Measurements from ENCODE around the gene C6orf62.
A peak's percentile ranks its signal among the peaks of the same experiment; 100 is the strongest.
"Not testable (repeated sequence)": the region's sequence is repeated elsewhere in the genome, so short reads cannot be mapped to it uniquely, and the experiment has no call there.

Gene C6orf62

GRCh38 chr6:24721461-24722215, 2.7 kb upstream of the C6orf62 start:
- Mint-ChIP-seq H3K9me3 (ENCODE audit: low read depth) (no peaks in the 10 kb centered on the region), H3K4me3 (peak overlapping the region; percentile 97), H3K36me3 (peaks cover 13% of the 10 kb centered on the region), H3K27me3 (no peaks in the 10 kb centered on the region), H3K4me1 (ENCODE audit: low read depth) (peaks cover 32% of the 10 kb centered on the region), H3K27ac (peak overlapping the region; percentile 100)

- H3K4me1 Mint-ChIP-seq (ENCODE audit: low read depth): peaks cover 40% of the 10 kb centered on the region
- H3K27ac Mint-ChIP-seq: peak overlapping the region; percentile 100
- no peaks in the 10 kb centered on the region for H3K9me3 Mint-ChIP-seq (ENCODE audit: low read depth)
- H3K27me3 Mint-ChIP-seq: no peaks in the 10 kb centered on the region
- H3K4me3 Mint-ChIP-seq: peak overlapping the region; percentile 97
- H3K36me3 Mint-ChIP-seq: peaks cover 17% of the 10 kb centered on the region
Measured at GRCh38 chr6:24720604-24721460, 1.9 kb upstream of the C6orf62 start.

- peak overlapping the region; percentile 100 for H3K27ac Mint-ChIP-seq
- no peaks in the 10 kb centered on the region for H3K9me3 Mint-ChIP-seq (ENCODE audit: low read depth)
- H3K27me3 Mint-ChIP-seq: no peaks in the 10 kb centered on the region
- H3K4me3 Mint-ChIP-seq: peak overlapping the region; percentile 97
- H3K4me1 Mint-ChIP-seq (ENCODE audit: low read depth): peaks cover 47% of the 10 kb centered on the region
- peaks cover 19% of the 10 kb centered on the region for H3K36me3 Mint-ChIP-seq
Measured at GRCh38 chr6:24720131-24720603, 1.2 kb upstream of the C6orf62 start.

- H3K4me1 Mint-ChIP-seq (ENCODE audit: low read depth): peaks cover 63% of the 10 kb centered on the region
- no peaks in the 10 kb centered on the region for H3K9me3 Mint-ChIP-seq (ENCODE audit: low read depth)
- no peaks in the 10 kb centered on the region for H3K27me3 Mint-ChIP-seq
- peak overlapping the region; percentile 100 for H3K27ac Mint-ChIP-seq
- H3K4me3 Mint-ChIP-seq: peak overlapping the region; percentile 97
- peaks cover 22% of the 10 kb centered on the region for H3K36me3 Mint-ChIP-seq
Measured at GRCh38 chr6:24718449-24719124, 367 bp downstream of the C6orf62 start.

- peaks cover 74% of the 10 kb centered on the region for H3K4me1 Mint-ChIP-seq (ENCODE audit: low read depth)
- not testable (repeated sequence) for H3K9me3 Mint-ChIP-seq (ENCODE audit: low read depth); H3K27me3 Mint-ChIP-seq
- H3K4me3 Mint-ChIP-seq: peak overlapping the region; percentile 97
- H3K36me3 Mint-ChIP-seq: peaks cover 27% of the 10 kb centered on the region
- peak overlapping the region; percentile 100 for H3K27ac Mint-ChIP-seq
Measured at GRCh38 chr6:24716602-24717148, 2.3 kb downstream of the C6orf62 start.

GRCh38 chr6:24710519-24711303, 8.2 kb downstream of the C6orf62 start:
- Mint-ChIP-seq H3K4me3 (peak overlapping the region; percentile 63), H3K27ac (peak overlapping the region; percentile 94), H3K36me3 (peaks cover 15% of the 10 kb centered on the region), H3K9me3 (ENCODE audit: low read depth) (no peaks in the 10 kb centered on the region), H3K4me1 (ENCODE audit: low read depth) (peaks cover 60% of the 10 kb centered on the region), H3K27me3 (no peaks in the 10 kb centered on the region)

GRCh38 chr6:24709014-24709711, 9.8 kb downstream of the C6orf62 start:
- peaks cover 15% of the 10 kb centered on the region for H3K36me3 Mint-ChIP-seq
- H3K4me3 Mint-ChIP-seq: no peak overlapping the region
- no peaks in the 10 kb centered on the region for H3K9me3 Mint-ChIP-seq (ENCODE audit: low read depth)
- peak overlapping the region; percentile 66 for H3K27ac Mint-ChIP-seq
- peaks cover 56% of the 10 kb centered on the region for H3K4me1 Mint-ChIP-seq (ENCODE audit: low read depth)
- no peaks in the 10 kb centered on the region for H3K27me3 Mint-ChIP-seq

GRCh38 chr6:24708612-24709011, 10.3 kb downstream of the C6orf62 start:
- H3K4me3 Mint-ChIP-seq: no peak overlapping the region
- peak overlapping the region; percentile 50 for H3K27ac Mint-ChIP-seq
- peaks cover 56% of the 10 kb centered on the region for H3K4me1 Mint-ChIP-seq (ENCODE audit: low read depth)
- H3K27me3 Mint-ChIP-seq: no peaks in the 10 kb centered on the region
- H3K9me3 Mint-ChIP-seq (ENCODE audit: low read depth): no peaks in the 10 kb centered on the region
- H3K36me3 Mint-ChIP-seq: peaks cover 12% of the 10 kb centered on the region

- H3K27ac Mint-ChIP-seq: peak overlapping the region; percentile 85
- no peak overlapping the region for H3K4me3 Mint-ChIP-seq
- no peaks in the 10 kb centered on the region for H3K9me3 Mint-ChIP-seq (ENCODE audit: low read depth)
- H3K27me3 Mint-ChIP-seq: no peaks in the 10 kb centered on the region
- peaks cover 54% of the 10 kb centered on the region for H3K4me1 Mint-ChIP-seq (ENCODE audit: low read depth)
- peaks cover 4% of the 10 kb centered on the region for H3K36me3 Mint-ChIP-seq
Measured at GRCh38 chr6:24704468-24704867, 14.5 kb downstream of the C6orf62 start.

- Mint-ChIP-seq H3K4me1 (ENCODE audit: low read depth) (peaks cover 54% of the 10 kb centered on the region), H3K36me3 (peaks cover 3% of the 10 kb centered on the region), H3K27me3 (no peaks in the 10 kb centered on the region), H3K9me3 (ENCODE audit: low read depth) (no peaks in the 10 kb centered on the region), H3K27ac (peak overlapping the region; percentile 85), H3K4me3 (no peak overlapping the region)
Measured at GRCh38 chr6:24702720-24703282, 16.2 kb downstream of the C6orf62 start.

- no peak overlapping the region for H3K4me3 Mint-ChIP-seq
- no peaks in the 10 kb centered on the region for H3K27me3 Mint-ChIP-seq
- peak overlapping the region; percentile 82 for H3K27ac Mint-ChIP-seq
- H3K4me1 Mint-ChIP-seq (ENCODE audit: low read depth): peaks cover 50% of the 10 kb centered on the region
- H3K9me3 Mint-ChIP-seq (ENCODE audit: low read depth): no peaks in the 10 kb centered on the region
- H3K36me3 Mint-ChIP-seq: peaks cover 3% of the 10 kb centered on the region
Measured at GRCh38 chr6:24699521-24700359, 19.2 kb downstream of the C6orf62 start.

- Mint-ChIP-seq H3K36me3 (no peaks in the 10 kb centered on the region), H3K4me3 (no peak overlapping the region), H3K27me3 (no peaks in the 10 kb centered on the region), H3K9me3 (ENCODE audit: low read depth) (no peaks in the 10 kb centered on the region), H3K27ac (no peak overlapping the region), H3K4me1 (ENCODE audit: low read depth) (peaks cover 43% of the 10 kb centered on the region)
Measured at GRCh38 chr6:24696097-24696496, 22.9 kb downstream of the C6orf62 start.

GRCh38 chr6:24695635-24696034, 23.3 kb downstream of the C6orf62 start:
- not testable (repeated sequence) for H3K4me3 Mint-ChIP-seq; H3K36me3 Mint-ChIP-seq; H3K27me3 Mint-ChIP-seq; H3K9me3 Mint-ChIP-seq (ENCODE audit: low read depth)
- peak overlapping the region; percentile 47 for H3K27ac Mint-ChIP-seq
- H3K4me1 Mint-ChIP-seq (ENCODE audit: low read depth): peaks cover 43% of the 10 kb centered on the region
